Large intestine (tissue), 3 donors: Measurements from ENCODE around the gene BAHCC1. TPM values are rescaled to one million over a fixed set of nuclear protein-coding genes. Genes with fewer than 3 reads are reported as not detected.
A peak's percentile ranks its signal among the peaks of the same experiment; 100 is the strongest.

Experiments
- DNase-seq, 2 donors: peaks; one replicate each; pipeline versions ENCODE4 v3.0.0 to v3.0.0-alpha.2; 2013
- H3K27ac ChIP-seq: one replicate; pipeline ENCODE4 v1.5.1; 2013; ENCODE audit warnings: low read length
- H3K27me3 ChIP-seq: 2 replicates; pipeline ENCODE4 v1.6.1; 2013; ENCODE audit warnings: low read length; ENCODE audit not compliant: control insufficient read depth, insufficient read depth
- H3K36me3 ChIP-seq: 2 replicates; pipeline ENCODE4 v1.6.1; 2013; ENCODE audit warnings: low read length; ENCODE audit not compliant: control insufficient read depth, insufficient read depth
- H3K4me1 ChIP-seq: one replicate; pipeline ENCODE4 v1.6.1; 2013; ENCODE audit warnings: low read length; ENCODE audit not compliant: control insufficient read depth, insufficient read depth
- H3K4me3 ChIP-seq: one replicate; pipeline ENCODE4 v1.5.1; 2013; ENCODE audit warnings: low read length
- H3K9me3 ChIP-seq: one replicate; pipeline ENCODE4 v1.6.1; 2013; ENCODE audit warnings: mild to moderate bottlenecking, low read depth, low read length, moderate library complexity; ENCODE audit not compliant: control insufficient read depth
- WGBS: methylation state at CpG from one replicate; pipeline ENCODE4 v1.1.5; 2013; ENCODE audit warnings: low lambda C conversion rate; ENCODE audit not compliant: insufficient coverage; 5-methylcytosine and 5-hydroxymethylcytosine counted together
- polyA plus RNA-seq: library from polyadenylated mRNA; unstranded; fragments of 120-200 nt; gene quantifications from one replicate; pipeline ENCODE4 v1.2.1, GENCODE V29; 2013

The BAHCC1 gene
- polyA plus RNA-seq, 1 donor = 21.9 TPM

GRCh38 chr17:81465910-81466309 lies 70.7 kb downstream of the BAHCC1 start:
- Histone ChIP-seq H3K4me3 (no peak overlapping the region), H3K4me1 (peaks cover 9% of the 10 kb centered on the region), H3K9me3 (peaks cover 2% of the 10 kb centered on the region), H3K27me3 (no peaks in the 10 kb centered on the region), H3K36me3 (peaks cover 27% of the 10 kb centered on the region), H3K27ac (no peak overlapping the region)
- DNase-seq = no peak
- 80% methylated on average over 4 of the region's 17 CpGs for WGBS

- DNase-seq = no peak
- Histone ChIP-seq H3K9me3 (no peaks in the 10 kb centered on the region), H3K4me3 (no peak overlapping the region), H3K36me3 (peaks cover 23% of the 10 kb centered on the region), H3K4me1 (peaks cover 9% of the 10 kb centered on the region), H3K27ac (no peak overlapping the region), H3K27me3 (no peaks in the 10 kb centered on the region)
- WGBS = no CpG with 5 or more reads among the region's 33 CpGs
Observed at GRCh38 chr17:81466564-81467472, 71.6 kb downstream of the BAHCC1 start.

GRCh38 chr17:81468111-81468769 lies 73.0 kb downstream of the BAHCC1 start:
- Histone ChIP-seq H3K4me1 (peaks cover 9% of the 10 kb centered on the region), H3K27ac (no peak overlapping the region), H3K36me3 (peaks cover 9% of the 10 kb centered on the region), H3K9me3 (no peaks in the 10 kb centered on the region), H3K27me3 (no peaks in the 10 kb centered on the region), H3K4me3 (no peak overlapping the region)
- no CpG with 5 or more reads among the region's 18 CpGs for WGBS
- DNase-seq = no peak

GRCh38 chr17:81468770-81469121 lies 73.5 kb downstream of the BAHCC1 start:
- H3K9me3 ChIP-seq = no peaks in the 10 kb centered on the region
- H3K36me3 ChIP-seq = peaks cover 4% of the 10 kb centered on the region
- no peak overlapping the region for H3K4me3 ChIP-seq
- peaks cover 9% of the 10 kb centered on the region for H3K4me1 ChIP-seq
- DNase-seq = no peak
- H3K27ac ChIP-seq = no peak overlapping the region
- no CpG with 5 or more reads among the region's 18 CpGs for WGBS
- no peaks in the 10 kb centered on the region for H3K27me3 ChIP-seq

- no peak overlapping the region for H3K4me3 ChIP-seq
Observed at GRCh38 chr17:81469266-81469665, 74.0 kb downstream of the BAHCC1 start.

GRCh38 chr17:81470270-81470943 lies 75.2 kb downstream of the BAHCC1 start:
- Histone ChIP-seq H3K36me3 (no peaks in the 10 kb centered on the region), H3K27me3 (no peaks in the 10 kb centered on the region), H3K27ac (no peak overlapping the region), H3K4me3 (no peak overlapping the region), H3K4me1 (peaks cover 9% of the 10 kb centered on the region), H3K9me3 (no peaks in the 10 kb centered on the region)
- WGBS = no CpG with 5 or more reads among the region's 9 CpGs
- DNase-seq = no peak

More at GRCh38 chr17:81469266-81469665, 74.0 kb downstream of the BAHCC1 start:
- Histone ChIP-seq H3K27ac (no peak overlapping the region), H3K4me1 (peaks cover 9% of the 10 kb centered on the region), H3K27me3 (no peaks in the 10 kb centered on the region), H3K9me3 (no peaks in the 10 kb centered on the region), H3K36me3 (peaks cover 2% of the 10 kb centered on the region)
- WGBS = no CpG with 5 or more reads among the region's 13 CpGs
- no peak for DNase-seq

- no peak overlapping the region for H3K27ac ChIP-seq
- no peak for DNase-seq
- no CpG with 5 or more reads among the region's 14 CpGs for WGBS
- no peaks in the 10 kb centered on the region for H3K36me3 ChIP-seq
- H3K4me1 ChIP-seq = peaks cover 9% of the 10 kb centered on the region
- H3K4me3 ChIP-seq = no peak overlapping the region
- H3K9me3 ChIP-seq = no peaks in the 10 kb centered on the region
- H3K27me3 ChIP-seq = no peaks in the 10 kb centered on the region
Observed at GRCh38 chr17:81470944-81471817, 75.9 kb downstream of the BAHCC1 start.

GRCh38 chr17:81471818-81472456 lies 76.7 kb downstream of the BAHCC1 start:
- H3K4me1 ChIP-seq = peaks cover 9% of the 10 kb centered on the region
- no CpG with 5 or more reads among the region's 28 CpGs for WGBS
- peak overlapping the region; percentile 3 for H3K4me3 ChIP-seq
- no peaks in the 10 kb centered on the region for H3K9me3 ChIP-seq
- no peaks in the 10 kb centered on the region for H3K27me3 ChIP-seq
- H3K36me3 ChIP-seq = no peaks in the 10 kb centered on the region
- peak in 1 of 2 donors; percentile 44 for DNase-seq
- no peak overlapping the region for H3K27ac ChIP-seq

GRCh38 chr17:81473019-81473418 lies 77.8 kb downstream of the BAHCC1 start:
- Histone ChIP-seq H3K4me1 (peaks cover 9% of the 10 kb centered on the region), H3K9me3 (no peaks in the 10 kb centered on the region), H3K27ac (no peak overlapping the region), H3K36me3 (no peaks in the 10 kb centered on the region), H3K27me3 (no peaks in the 10 kb centered on the region), H3K4me3 (no peak overlapping the region)
- no peak for DNase-seq
- no CpG with 5 or more reads among the region's 8 CpGs for WGBS
